HG02840 (cell line): ENCODE data around the gene PLXNA3.

Experiments
- ATAC-seq: cut with Tn5 transposase; IDR thresholded peaks from one replicate; pipeline ENCODE4 v1.9.1; 2021; ENCODE audit warnings: mild to moderate bottlenecking, moderate library complexity, moderate number of reproducible peaks; ENCODE audit not compliant: unreplicated experiment, low FRiP score

Gene PLXNA3

DNA sequence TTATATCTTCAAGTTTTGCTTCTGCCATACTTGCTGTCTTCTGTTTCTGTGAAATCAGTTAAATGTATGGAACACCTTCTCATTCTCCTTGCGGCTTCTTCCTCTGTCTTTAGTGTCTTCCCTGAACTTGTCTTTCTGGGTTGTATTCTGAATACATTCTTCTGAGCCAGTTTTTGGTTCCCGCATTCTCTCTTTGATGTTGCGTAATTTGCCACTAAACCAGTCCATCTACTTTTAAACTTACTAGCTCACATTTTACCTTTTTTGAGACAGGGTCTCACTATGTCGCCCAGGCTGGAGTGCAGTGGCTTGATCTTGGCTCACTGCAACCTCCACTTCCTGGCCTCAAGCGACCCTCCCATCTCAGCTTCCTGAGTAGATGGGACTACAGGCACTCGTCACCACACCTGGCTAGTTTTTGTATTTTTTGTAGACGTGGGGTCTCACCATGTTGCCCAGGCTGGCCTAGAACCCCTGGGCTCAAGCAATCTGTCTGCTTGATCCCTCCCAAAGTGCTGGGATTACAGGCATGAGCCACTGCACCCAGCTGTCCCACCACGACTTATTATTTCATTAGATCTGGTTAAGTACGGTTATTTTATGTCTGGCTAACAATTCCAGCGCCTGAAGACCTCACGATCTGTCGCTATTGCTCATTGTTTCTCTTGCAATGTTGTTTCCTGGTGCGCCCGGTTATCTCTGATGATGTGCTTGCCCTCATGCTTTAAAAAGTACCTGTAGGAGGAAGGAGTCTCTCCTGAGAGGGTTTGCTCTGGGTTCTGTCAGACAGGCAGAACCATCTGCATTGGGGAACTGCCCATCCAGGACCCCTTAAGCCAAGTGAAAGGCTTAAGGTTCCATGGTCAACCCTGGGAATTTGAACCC, 67.8 kb downstream of the PLXNA3 start:
- no peak for ATAC-seq

DNA sequence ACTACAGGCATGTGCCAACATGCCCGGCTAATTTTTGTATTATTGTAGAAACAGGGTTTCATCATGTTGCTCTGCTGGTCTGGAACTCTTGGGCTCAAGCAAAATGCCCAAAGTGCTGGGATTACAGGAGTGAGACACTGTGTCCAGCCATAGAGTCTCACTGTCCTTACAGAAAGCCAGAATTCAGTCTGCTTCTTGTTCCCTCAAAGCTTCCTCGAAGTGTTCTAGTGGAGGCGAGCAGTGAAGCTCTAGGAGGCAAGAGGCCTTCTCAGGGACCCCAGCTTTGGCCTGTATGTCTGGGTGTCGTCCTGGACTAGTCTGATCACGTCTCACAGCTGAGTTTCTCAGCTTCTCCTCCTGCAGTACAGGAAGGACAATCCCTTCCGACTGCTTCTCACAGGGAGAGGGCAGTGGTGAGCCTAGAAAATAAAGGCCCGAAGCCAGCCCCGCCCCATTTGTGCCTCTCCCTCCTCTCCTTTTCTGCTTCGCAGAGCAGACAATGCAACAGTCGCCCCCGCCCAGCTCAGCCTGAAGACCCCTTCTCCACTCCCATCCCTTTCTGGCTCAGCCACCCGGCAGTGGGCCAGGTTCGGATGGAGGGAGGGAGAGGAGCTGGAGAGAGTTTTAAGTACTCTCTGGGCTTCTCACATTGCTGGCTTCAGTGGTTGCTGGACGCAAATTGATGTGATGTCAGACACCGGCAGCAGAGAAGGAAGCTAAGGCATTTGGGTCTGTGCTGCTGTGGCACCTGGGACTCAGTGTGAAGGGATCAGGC, 69.0 kb downstream of the PLXNA3 start:
- ATAC-seq, result peak; percentile 64
